ELR (cell line): ENCODE measurements around the gene CDC42EP3.
A peak's percentile ranks its signal among the peaks of the same experiment; 100 is the strongest.

ENCODE experiments used
- DNase-seq: peaks from one replicate; pipeline ENCODE4 v3.0.0-alpha.2; 2015; ENCODE audit warnings: low read depth

The CDC42EP3 gene

DNA sequence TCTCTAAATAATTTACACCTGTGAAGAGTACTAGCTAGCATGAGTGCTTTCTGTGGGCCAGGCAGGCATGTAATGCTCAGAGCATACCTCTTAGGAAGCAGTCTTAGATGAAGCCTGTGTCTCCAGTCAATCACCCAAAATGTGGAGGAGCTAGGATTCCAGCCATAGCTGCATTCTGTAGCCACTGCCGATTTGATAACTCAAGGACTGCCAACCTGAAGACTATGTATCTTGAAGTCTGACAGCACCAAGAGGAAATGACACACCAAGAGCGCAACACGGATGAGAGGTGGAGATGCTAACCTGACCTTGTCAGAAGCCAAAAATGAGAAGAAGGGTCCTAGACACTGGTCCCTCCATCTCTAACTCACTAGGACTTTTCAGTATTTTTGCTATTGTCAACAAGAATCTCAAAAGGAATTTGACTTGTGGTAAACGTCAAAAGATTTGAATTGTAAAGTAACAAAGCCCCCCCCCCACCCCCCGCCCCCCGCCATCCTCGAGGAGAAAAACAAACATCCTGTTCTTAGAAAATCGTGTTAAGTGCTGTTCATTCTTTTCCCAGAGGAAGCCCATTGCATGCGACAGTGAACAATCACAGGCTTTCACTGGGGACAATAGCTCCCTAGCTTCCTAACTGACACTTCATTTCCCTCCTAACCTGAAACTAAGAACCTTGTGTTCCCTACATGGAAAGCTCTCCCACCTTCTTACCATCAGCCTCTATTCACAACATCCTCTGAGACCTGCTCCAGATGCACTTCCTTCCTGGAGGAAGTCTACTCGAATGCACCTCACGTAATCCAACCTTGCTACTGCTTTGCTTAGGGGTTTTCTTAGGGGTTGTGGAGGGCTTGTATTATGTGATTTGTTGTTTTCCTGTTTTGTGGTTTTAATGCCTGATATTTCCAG, 14.7 kb downstream of the CDC42EP3 start:
- no peak for DNase-seq

DNA sequence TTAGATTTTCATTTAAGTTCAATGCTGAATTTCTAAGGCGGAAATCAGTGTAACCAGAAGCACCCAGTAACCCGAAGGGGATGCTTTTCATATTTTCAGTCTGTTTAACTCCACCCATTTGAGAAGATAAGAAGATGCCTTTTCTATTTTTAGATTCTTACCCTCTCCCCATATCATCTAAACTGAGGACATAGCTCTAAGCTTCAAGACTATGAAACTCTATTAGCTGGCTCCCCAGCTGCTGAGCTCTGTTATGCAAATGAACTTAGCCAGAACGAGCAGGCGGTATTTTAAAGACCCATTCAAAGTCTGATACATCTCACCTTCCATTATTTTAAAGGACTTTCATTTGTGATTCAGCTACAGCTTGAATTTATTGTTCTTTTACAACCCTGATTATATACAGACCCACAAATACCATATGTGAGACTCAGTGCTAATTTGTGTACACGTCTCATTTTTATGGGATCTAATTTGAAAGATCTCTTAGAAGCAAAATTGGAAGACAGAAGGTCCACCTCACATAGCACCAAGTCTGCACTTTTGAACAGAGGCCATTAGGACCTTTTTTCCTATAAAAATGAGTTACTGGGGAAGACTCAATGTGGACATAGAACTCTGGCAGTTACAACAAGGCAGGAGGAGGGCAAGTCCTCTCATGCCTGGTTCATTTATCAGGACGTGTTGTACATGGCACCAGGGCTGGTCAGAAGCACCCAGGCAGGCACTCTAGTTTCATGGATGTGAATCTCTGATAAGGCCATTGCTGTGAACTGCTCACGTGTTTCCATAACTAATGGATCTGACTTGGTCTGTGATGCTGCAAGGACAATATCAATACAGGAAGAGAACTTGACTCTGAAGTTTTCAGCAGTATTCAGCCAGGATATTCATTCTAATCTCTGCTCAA, 16.3 kb downstream of the CDC42EP3 start:
- no peak for DNase-seq

DNA sequence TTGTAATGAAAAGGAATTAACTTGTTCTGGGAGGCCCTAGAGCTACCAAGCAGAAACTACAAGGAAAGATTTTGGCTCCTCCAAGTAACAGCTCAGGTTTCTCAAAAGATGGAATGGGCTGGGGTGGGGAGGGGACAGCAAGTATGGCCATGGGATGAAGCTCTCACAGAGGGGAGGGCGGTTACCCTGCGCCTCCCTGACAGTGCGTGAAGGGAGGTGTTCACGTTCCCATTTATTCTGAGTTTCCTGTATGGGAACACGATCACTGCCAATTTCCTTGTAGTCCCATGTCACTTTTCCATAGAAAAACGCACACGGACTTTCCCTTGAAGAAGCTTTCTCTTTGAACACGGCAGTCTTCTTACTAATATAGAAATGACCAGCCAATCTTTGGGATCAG, 17.0 kb downstream of the CDC42EP3 start:
- DNase-seq, result no peak

DNA sequence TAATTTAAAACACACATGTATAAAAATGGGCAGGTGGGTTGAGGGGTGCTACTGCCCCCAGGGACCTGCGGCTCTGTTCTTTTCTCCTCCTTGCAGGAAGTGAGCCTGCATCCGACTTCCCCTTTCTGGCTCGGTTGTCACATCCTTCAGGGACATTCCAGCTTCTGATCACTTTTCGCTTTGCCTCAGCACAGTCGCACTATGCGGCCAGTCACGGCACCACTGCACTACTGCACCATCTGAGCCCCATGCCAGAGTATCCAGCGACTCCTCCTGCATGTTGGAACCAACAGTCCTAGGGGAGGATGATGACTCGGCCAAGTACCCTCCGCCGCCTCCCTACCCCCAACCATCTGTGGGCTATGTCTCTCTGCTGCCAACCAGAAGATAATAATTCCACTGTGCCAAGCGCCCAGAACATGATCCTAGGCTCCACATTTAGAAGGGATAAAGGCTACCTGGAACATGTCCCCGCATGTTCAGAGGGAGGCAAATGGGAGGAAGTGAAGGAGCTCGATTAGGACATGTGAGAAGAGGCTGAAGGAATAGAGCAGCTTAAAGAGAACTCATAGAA, 17.6 kb downstream of the CDC42EP3 start:
- DNase-seq, result no peak

DNA sequence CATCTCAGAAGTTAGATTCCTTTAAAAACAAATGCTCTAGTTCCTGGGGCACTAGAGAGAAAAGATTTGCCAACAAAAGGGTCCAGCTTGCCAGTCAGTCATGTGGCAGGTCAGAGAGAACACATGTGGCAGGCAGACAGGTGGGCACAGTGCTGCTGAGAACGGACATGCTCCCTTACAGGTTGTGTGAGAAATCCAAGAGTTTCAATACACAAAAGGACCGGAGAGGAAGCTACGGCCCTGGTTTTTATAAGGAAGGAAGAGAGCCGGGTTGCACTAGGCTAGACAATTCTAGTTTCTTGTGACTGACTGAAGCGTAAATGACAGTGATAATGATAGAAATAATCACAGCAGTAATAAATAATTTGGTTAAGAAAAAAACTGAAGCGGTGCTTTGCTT, 18.3 kb downstream of the CDC42EP3 start:
- no peak for DNase-seq

DNA sequence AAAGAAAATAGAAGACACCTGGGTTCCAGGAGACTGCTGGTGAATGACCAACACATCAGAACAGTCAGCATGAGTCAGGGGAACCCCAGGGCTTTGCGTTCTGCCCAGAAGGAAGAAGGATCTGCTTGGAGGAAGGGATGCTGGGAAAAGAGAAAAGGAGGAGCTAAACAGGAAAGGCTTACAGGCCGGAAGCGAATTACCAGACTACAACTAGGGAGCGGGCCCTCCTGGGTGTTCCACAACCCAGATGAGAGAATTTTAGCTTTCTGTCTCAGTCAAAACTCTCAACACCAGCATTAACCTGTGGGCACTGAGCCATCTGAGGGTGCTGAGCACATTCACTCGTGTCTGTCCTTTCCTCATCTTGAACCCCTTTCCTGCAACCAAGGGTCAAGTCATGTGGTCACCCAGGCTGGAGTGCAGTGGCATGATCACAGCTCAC, 19.2 kb downstream of the CDC42EP3 start:
- peak; percentile 98 for DNase-seq

DNA sequence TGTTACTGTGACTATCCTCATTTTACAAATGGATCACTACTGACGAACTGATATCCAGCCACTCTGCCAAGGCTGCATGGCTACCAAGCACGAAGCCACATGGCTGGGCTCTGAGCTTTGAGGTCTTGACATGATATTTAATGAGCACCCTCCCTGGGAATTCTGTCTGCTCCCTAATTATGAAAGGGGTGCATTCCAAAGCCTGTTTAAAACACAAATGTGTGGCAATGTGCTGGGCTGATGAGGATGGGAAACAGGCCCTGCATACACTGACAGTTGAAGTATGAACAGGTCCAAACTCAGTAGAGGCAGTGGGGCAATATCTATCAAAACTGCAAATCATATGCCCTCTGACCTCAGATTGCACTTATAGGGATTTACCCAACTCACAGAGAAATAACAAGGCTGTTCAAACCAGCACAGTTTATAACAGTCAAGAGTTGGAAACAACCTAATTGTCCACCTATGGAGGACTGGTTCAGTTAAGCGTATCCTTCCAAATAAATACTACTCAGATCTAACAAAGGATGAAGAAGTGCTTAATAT, 20.8 kb downstream of the CDC42EP3 start:
- no peak for DNase-seq

DNA sequence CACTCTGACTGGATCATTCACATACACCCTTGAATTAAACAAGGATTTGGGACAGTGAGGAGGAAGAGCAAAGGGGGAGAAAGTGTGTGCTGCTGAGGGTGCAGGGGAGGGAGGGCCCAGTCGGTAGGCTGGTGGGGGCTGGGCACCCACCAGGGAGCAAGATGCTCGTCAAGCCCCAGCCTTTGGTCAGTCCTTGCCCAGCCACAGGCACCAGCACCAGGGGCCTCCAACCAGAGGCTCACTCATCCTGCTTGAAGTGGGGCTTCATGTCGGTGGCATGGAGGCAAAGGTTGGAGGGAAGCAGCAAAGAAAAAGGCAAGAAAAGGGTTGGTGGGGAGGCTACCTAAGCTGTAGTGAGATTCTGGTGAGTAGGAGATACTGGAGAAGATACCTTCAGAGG, 21.9 kb downstream of the CDC42EP3 start:
- no peak for DNase-seq

DNA sequence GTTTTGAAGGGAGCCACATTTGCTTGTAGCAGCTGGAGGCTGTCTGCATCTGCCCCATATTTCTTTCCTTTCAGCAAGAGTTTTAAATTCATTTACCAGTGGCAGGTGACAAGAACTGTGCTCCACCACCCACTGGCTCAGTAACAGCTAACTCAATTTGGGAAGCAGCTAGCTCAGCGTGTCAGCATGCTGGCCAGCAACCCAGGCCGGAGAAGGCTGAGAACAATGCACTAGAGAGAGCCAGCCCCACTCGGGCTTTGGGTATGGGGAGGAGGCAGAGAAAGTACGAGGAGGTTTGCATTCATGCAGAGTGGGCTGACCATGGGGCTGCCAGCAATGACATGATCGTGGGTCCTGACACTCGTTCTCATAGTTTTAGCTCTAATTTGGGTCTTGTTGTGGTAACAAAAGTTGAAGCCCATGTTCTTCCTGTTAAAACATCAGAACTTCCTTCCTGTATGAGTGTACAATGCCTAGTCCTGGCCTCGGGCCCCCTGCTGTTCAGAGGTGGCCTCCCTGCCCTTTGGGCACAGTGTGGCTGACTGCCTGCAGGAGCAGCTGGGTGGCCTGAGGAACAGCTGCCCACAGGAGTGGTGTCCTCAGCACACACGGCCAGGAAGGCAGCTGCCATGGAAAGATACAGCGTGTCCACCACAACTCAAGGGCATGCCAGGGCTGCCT, 23.0 kb downstream of the CDC42EP3 start:
- DNase-seq, result peak; percentile 36

DNA sequence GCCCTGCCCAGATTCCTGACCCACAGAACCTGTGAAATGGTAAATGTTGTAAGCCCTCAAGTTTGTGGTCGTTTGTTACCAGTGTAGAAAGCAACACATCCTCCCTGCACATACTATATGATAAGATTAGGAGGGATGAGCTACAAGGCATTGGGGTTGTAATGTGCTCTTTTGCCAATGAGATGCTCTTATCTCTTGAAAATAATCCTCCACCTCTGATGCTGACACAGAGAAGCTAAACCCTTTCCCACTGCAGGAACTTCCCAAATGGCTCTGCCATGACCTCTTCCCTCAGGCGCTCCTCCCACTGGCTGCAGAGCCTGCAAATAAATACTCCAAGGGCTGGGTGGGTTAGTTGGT, 23.5 kb downstream of the CDC42EP3 start:
- DNase-seq, result no peak

DNA sequence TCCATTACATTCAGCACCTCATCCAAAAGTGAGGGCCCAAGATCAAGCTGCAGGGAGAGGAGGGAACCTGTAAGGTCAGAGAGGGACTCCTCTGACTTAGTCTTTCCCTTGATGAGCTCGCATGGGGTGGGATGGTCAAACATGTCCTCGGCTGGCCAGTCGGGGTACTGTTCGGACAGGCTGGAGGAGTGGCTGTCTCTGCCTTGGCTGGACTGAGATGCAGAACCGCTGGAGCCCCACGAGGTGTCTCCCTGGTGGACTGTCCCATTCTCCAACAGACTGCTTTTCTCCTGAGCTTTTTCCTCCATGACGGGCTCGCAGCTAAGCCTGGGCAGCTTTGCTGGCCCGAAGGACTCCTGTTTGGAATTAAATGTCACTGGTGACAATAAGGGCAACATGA, 25.6 kb downstream of the CDC42EP3 start:
- DNase-seq, result peak; percentile 22

DNA sequence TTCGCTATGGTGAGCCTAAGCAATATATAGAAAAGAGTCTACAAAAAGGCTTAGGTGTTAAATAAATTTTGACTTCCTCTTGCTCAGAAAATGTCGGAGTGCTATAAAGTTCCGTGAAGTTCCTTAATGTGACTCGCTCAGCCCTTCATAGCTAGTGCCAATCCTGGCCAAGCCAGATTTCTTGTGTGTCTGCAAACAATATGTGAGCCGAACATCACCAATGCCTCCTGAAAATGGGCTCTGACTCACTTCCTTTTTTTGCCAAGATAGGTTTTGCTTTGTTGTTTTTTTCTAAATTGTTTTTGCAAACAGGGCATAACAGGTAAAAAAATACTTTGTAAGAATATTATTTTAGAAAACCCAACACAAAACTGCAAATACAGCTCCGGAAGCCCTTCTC, 26.1 kb downstream of the CDC42EP3 start:
- DNase-seq, result peak; percentile 77

DNA sequence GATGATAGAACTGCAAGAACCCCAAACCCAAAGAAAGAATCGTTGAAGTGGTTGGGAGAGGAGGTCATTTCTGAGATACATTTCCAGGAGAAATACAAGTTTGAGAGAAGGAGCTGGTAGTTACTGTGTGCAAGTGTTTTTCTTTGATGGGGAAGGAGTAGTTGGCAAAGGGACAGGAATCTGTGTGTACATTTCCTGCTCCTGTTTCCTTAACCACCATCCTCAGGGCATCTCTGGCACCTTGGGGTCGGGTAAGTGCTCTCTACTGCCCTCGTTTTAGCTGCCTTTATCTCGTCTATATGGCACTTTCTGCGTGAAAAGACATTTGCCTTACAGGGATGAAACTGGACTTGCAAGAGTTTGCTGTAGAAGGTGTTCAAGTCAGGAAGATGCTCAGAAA, 27.3 kb downstream of the CDC42EP3 start:
- no peak for DNase-seq

DNA sequence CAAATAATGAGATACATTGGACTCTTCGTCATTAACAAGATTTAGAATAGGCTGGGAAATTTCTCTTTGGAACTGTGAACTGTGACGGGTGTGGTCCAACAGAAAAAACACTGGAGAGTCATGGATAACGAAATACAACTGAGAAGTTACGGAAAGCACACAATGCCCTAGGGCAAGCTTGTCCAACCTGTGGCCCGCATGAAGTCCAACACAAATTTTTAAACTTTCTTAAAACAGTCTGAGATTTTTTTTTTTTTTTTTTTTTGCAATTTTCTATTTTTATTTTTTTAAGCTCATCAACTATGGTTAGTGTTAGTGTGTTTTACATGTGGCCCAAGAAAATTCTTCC, 27.7 kb downstream of the CDC42EP3 start:
- no peak for DNase-seq

DNA sequence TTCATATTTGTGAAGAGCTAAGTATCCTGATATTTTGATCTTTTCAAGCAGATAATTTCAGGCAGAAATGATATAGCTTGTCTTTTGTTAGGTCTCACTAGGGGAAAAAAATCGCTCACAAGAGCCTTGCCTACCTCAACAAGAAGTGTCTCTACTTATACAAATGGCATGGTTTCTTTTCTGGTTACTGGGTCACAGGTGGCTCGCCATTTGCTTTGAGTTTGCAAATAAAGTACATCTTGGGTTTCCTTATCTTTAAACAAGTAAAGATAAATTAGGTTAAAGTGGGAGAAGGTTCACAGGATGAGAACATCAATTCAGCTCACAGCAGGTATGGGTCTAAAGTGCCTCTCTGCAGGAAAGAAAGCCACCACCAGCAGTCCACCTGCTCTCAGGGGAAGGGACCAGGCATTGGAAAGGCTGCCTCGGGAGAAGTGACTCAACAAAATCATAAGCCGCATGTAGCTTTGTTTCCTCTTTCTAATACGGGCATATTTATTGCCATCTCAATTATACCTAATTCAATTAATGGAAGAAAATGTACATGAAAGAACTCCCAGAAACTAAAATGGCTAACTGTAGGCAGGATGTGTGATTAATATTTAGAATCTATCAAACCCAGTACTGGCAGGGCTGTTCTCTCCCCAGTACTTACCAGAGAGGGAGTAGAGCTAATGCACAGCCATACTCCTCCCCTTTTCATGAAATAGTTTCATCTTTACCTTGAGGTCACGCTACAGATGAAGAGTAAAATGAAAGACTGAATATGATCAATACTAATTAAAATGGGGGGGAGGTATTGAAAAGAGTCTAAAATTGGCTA, 28.3 kb downstream of the CDC42EP3 start:
- no peak for DNase-seq

DNA sequence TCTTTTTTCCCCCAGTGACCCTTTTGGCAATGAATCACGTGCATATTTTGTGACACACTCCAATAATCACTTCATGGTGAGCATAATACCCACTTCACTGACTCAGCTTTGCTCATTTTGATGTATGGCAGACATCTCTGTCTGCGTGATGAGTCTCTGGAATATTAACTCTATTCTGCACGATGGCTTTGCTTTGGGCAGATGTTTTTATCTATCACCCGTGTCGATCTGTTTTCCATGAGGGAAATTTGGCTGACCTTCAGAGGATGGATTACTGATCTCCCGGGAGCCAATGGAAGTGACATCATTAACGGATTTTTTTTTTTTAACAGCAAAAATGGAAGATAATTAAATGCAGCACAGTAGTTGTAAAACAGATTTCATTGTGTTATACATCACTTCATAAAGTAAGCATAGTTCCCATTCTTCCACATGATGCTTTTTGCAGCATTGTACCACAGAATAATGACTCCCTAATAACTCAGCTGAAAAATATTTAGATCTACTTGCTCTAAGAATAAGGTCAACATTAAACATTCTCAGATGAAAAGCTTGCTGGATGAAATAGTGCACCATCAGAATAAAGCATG, 29.8 kb downstream of the CDC42EP3 start:
- DNase-seq, result peak; percentile 87

DNA sequence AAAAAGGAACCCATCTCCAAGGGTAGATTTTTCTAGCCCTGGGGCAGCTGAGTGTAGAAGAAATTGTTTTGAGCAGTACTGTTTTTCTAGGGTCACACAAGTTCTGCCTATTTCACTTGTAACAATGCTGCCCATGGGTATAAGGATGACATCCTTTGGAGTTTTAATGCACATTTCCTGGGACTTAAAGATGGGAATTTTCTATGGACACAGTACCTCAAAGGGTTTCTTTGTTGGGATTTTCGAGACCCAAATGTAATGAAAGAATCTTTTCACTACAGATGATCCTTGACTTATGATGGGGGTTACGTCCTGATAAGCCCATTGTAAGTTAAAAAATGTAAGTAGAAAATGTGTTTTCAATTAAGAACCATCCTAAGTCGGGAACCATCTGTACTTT, 31.8 kb downstream of the CDC42EP3 start:
- DNase-seq, result no peak

DNA sequence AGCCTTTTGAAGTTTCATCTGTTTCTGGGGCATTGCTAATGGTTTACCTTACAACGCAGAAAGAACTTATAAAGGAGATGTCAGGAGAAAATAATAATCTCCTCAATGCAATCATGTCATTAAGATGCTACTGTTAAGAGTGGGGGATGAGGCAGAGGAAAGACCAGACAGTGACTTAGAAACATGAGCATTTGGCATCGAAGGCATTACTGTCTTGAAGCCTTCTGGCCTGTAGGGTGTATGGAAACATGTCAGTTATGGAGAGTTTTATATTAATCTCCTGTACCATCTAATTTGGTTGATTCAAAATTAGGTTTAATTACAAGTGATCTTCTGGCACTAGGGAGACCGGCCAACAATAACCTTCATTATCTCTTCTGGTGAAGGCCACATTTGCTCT, 32.5 kb downstream of the CDC42EP3 start:
- DNase-seq, result no peak

DNA sequence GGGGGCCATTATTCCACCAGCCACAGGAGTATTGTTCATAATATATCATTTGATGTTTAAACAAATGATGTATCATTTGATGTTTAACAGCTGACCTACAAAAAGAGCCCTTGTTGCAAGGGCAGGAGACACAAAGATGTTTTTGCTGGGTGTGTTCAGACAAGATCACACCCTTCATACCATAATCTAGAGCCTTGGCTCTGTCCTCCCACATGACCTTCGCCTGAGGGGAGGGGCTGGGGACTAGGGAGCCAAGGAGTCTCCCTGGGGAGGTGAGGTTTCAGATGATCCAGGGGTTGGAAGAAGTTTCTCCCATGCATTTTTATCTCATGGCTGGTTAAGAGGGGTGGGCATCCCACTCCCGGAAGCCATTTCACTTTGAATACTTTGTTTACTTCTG, 33.5 kb downstream of the CDC42EP3 start:
- DNase-seq, result no peak

DNA sequence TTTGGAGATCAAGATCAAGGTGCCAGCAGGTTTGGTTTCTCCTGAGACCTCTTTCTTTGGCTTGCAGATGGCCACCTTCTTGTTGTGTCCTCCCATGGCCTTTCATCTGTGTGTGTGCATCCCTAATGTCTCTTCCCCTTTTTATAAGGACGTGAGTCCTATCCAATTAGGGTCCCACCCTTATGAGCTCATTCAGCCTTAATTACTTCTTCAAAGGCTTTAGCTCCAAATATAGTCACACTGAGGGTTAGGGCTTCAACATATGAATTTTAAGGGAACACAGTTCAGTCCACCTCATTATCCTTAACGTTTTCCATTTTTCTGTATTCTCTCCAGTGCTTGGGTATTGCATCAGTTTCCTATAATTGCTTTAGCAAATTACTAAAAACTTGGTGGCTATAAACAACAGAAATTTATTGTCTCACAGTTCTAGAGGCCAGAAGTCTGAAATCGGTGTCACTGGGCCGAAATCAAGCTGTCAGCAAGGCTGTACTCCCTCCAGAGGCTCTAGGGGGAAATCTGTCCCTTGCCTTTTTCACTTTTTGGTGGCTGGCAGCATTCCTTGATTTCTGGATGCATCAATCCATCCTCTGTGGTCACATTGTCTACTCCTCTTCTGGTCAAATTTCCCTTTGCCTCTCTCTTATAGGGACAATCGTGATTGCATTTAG, 34.1 kb downstream of the CDC42EP3 start:
- DNase-seq, result no peak
